Thyroid gland (tissue), 4 donors: ENCODE measurements around the gene TMED4. TPM values are rescaled to one million over a fixed set of nuclear protein-coding genes. Genes with fewer than 3 reads are reported as not detected.

Source experiments
- DNase-seq, 2 donors: peaks; one replicate each; pipeline ENCODE4 v3.0.0-alpha.2; 2019
- H3K27ac ChIP-seq, 3 donors: fragments of 200-600 bp; sonication (generic); 1 replicate in 2 of 3; 2 replicates in 1 of 3; pipeline ENCODE4 v1.5.1; 2016 to 2019; ENCODE audit warnings: mild to moderate bottlenecking in 1 of 3, moderate library complexity in 1 of 3
- H3K27me3 ChIP-seq: fragments of 200-600 bp; sonication (generic); one replicate; pipeline ENCODE4 v1.5.1; 2019
- H3K36me3 ChIP-seq, 2 donors: fragments of 200-600 bp; sonication (generic); one replicate each; pipeline ENCODE4 v1.5.1; 2016 to 2019
- H3K4me1 ChIP-seq, 2 donors: fragments of 200-600 bp; sonication (generic); one replicate each; pipeline ENCODE4 v1.5.1; 2017 to 2019
- H3K4me3 ChIP-seq, 3 donors: fragments of 200-600 bp; sonication (generic); replicated peaks in 1 of 3; 1 replicate in 2 of 3; 2 replicates in 1 of 3; pipeline ENCODE4 v1.5.1; 2016; ENCODE audit warnings: mild to moderate bottlenecking in 1 of 3
- H3K9me3 ChIP-seq: fragments of 200-600 bp; sonication (generic); one replicate; pipeline ENCODE4 v1.5.1; 2017
- POLR2A ChIP-seq, 2 donors: fragments of 450-650 bp; IDR thresholded peaks; one replicate each; pipeline ENCODE4 v1.6.1; 2017; ENCODE audit warnings: antibody characterized with exemption in 2 of 2, mild to moderate bottlenecking in 2 of 2, moderate library complexity in 1 of 2
- WGBS, 2 donors: methylation state at CpG; one replicate each; pipeline ENCODE4 v1.1.5; 2017; 5-methylcytosine and 5-hydroxymethylcytosine counted together
- intact Hi-C: fragments of 100-400 bp; cut with DNase I; formaldehyde crosslinking; loops from one replicate; pipeline ENCODE4 v1.15.1; 2023
- total RNA-seq, 4 donors: library from RNA; depleted of rRNA; stranded (reverse); fragments of >200 nt; gene quantifications; one replicate each; pipeline ENCODE4 v1.2.3, GENCODE V29; 2016
- TF ChIP-seq, protein P1 (sequence below), 6 experiments: fragments of 200-600 bp in 3 of 6; fragments of 450-650 bp in 3 of 6; sonication (generic) in 3 of 6; IDR thresholded peaks; one replicate each; pipeline ENCODE4 v1.5.1; 2016 to 2019; ENCODE audit warnings: antibody characterized with exemption in 6 of 6, mild to moderate bottlenecking in 2 of 6, inconsistent platforms in 1 of 6, moderate library complexity in 1 of 6

Gene TMED4
- total RNA-seq, 4 donors from 2014 or later, result 240 to 522 (median 435) TPM

DNA sequence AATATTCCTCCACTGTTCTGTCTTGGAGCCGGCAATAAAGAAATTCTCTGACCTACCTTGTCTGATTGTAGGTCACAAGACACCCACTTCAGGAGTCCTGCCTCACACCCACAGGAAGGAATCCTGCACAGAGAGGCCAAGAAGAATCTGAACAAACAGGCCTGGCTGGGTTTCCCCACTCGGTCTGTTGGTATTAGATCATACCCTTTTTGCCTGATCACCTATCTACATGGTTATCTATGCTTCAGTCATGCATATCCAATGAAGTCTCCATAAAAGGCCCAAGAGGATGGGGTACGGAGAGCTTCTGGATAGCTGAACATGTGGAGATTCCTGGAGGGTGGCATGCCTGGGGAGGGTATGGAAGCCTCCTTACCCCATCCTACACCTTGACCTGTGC, 36.7 kb upstream of the TMED4 start:
- peak in 1 of 2 donors; percentile 24 for TF ChIP-seq POLR2A (IDR thresholded peaks at IDR 0.05)
- TF ChIP-seq, protein P1, sequence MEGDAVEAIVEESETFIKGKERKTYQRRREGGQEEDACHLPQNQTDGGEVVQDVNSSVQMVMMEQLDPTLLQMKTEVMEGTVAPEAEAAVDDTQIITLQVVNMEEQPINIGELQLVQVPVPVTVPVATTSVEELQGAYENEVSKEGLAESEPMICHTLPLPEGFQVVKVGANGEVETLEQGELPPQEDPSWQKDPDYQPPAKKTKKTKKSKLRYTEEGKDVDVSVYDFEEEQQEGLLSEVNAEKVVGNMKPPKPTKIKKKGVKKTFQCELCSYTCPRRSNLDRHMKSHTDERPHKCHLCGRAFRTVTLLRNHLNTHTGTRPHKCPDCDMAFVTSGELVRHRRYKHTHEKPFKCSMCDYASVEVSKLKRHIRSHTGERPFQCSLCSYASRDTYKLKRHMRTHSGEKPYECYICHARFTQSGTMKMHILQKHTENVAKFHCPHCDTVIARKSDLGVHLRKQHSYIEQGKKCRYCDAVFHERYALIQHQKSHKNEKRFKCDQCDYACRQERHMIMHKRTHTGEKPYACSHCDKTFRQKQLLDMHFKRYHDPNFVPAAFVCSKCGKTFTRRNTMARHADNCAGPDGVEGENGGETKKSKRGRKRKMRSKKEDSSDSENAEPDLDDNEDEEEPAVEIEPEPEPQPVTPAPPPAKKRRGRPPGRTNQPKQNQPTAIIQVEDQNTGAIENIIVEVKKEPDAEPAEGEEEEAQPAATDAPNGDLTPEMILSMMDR (IDR thresholded peaks at IDR 0.05), result no peak
- H3K4me3 ChIP-seq, result no peak overlapping the region
- intact Hi-C loops, result no loop called here
- 32 to 38% methylated on average over 3 of the region's 3 CpGs for WGBS, 2 donors
- peak; percentile 89 to 92 for DNase-seq
- H3K36me3 ChIP-seq, result no peaks in the 10 kb centered on the region
- peak overlapping the region; percentile 66 to 91 (median 87) for H3K27ac ChIP-seq
- no peaks in the 10 kb centered on the region for H3K9me3 ChIP-seq
- H3K27me3 ChIP-seq, result no peaks in the 10 kb centered on the region
- H3K4me1 ChIP-seq, result peaks cover 81 to 86% of the 10 kb centered on the region in 2 donors

GRCh38 chr7:44618045-44618444, 36.0 kb upstream of the TMED4 start:
- peaks cover 74 to 80% of the 10 kb centered on the region in 2 donors for H3K4me1 ChIP-seq

GRCh38 chr7:44617225-44617890, 35.3 kb upstream of the TMED4 start:
- 68 to 70% methylated on average over 2 of the region's 2 CpGs for WGBS, 2 donors
- H3K27ac ChIP-seq, result peak overlapping the region; percentile 66 to 91 (median 87)
- no peak overlapping the region for H3K4me3 ChIP-seq
- H3K9me3 ChIP-seq, result no peaks in the 10 kb centered on the region
- H3K27me3 ChIP-seq, result no peaks in the 10 kb centered on the region
- no peaks in the 10 kb centered on the region for H3K36me3 ChIP-seq
- TF ChIP-seq POLR2A (IDR thresholded peaks at IDR 0.05), result no peak
- TF ChIP-seq, protein P1 (IDR thresholded peaks at IDR 0.05), result no peak
- intact Hi-C loops, result no loop called here
- H3K4me1 ChIP-seq, result peaks cover 67 to 73% of the 10 kb centered on the region in 2 donors
- no peak for DNase-seq

More at GRCh38 chr7:44618045-44618444, 36.0 kb upstream of the TMED4 start:
- no peaks in the 10 kb centered on the region for H3K36me3 ChIP-seq
- no peaks in the 10 kb centered on the region for H3K9me3 ChIP-seq
- H3K27ac ChIP-seq, result peak overlapping the region; percentile 66 to 91 (median 87)
- 94 to 97% methylated on average over 1 of the region's 1 CpG for WGBS, 2 donors
- H3K4me3 ChIP-seq, result no peak overlapping the region
- intact Hi-C loops, result no loop called here
- no peak for DNase-seq
- TF ChIP-seq POLR2A (IDR thresholded peaks at IDR 0.05), result no peak
- TF ChIP-seq, protein P1 (IDR thresholded peaks at IDR 0.05), result no peak
- H3K27me3 ChIP-seq, result no peaks in the 10 kb centered on the region

- peaks cover 59 to 65% of the 10 kb centered on the region in 2 donors for H3K4me1 ChIP-seq
Observed at GRCh38 chr7:44616545-44616944, 34.5 kb upstream of the TMED4 start.

GRCh38 chr7:44615793-44616192, 33.8 kb upstream of the TMED4 start:
- Histone ChIP-seq H3K27me3 (no peaks in the 10 kb centered on the region), H3K4me1 (peaks cover 56 to 58% of the 10 kb centered on the region in 2 donors), H3K27ac (peak overlapping the region; percentile 63 to 90 (median 79)), H3K9me3 (no peaks in the 10 kb centered on the region), H3K36me3 (no peaks in the 10 kb centered on the region), H3K4me3 (no peak overlapping the region)
- DNase-seq, result no peak
- WGBS, 2 donors, result 80 to 90% methylated on average over 5 of the region's 5 CpGs
- intact Hi-C loops, result no loop called here
- TF ChIP-seq POLR2A (IDR thresholded peaks at IDR 0.05), result no peak
- TF ChIP-seq, protein P1 (IDR thresholded peaks at IDR 0.05), result no peak

More at GRCh38 chr7:44616545-44616944, 34.5 kb upstream of the TMED4 start:
- no peaks in the 10 kb centered on the region for H3K36me3 ChIP-seq
- intact Hi-C loops, result no loop called here
- H3K27ac ChIP-seq, result peak overlapping the region in 2 of 3 donors; percentile 79 to 90
- no peak for DNase-seq
- no peaks in the 10 kb centered on the region for H3K27me3 ChIP-seq
- WGBS, 2 donors, result 92 to 94% methylated on average over 12 of the region's 12 CpGs
- no peak overlapping the region for H3K4me3 ChIP-seq
- H3K9me3 ChIP-seq, result no peaks in the 10 kb centered on the region
- TF ChIP-seq, protein P1 (IDR thresholded peaks at IDR 0.05), result no peak
- TF ChIP-seq POLR2A (IDR thresholded peaks at IDR 0.05), result no peak
